RWPE2 (cell line): ENCODE measurements around the gene BAZ1B.

Experiments used
- ATAC-seq: fragments of 200-7000 bp; cut with Tn5 transposase; 3 replicates; pipeline ENCODE4 v1.9.1; 2021; ENCODE audit warnings: low read depth
- DNase-seq: peaks from one replicate; pipeline ENCODE4 v3.0.0-alpha.2; 2020; ENCODE audit warnings: low spot score
- H3K27ac ChIP-seq: fragments of 450-650 bp; 2 replicates; pipeline ENCODE4 v1.5.1; 2017; ENCODE audit warnings: mild to moderate bottlenecking; ENCODE audit not compliant: poor library complexity, severe bottlenecking
- H3K27me3 ChIP-seq: fragments of 250-450 bp; sonication (Bioruptor Pico); 2 replicates; pipeline ENCODE4 v1.5.1; 2021; ENCODE audit warnings: mild to moderate bottlenecking, moderate library complexity; ENCODE audit not compliant: insufficient read depth, poor library complexity, severe bottlenecking
- H3K36me3 ChIP-seq: fragments of 250-450 bp; sonication (Bioruptor Pico); 2 replicates; pipeline ENCODE4 v1.5.1; 2020; ENCODE audit warnings: low read depth, mild to moderate bottlenecking, moderate library complexity
- H3K4me1 ChIP-seq: fragments of 250-450 bp; sonication (Bioruptor Pico); 2 replicates; pipeline ENCODE4 v1.5.1; 2021; ENCODE audit warnings: mild to moderate bottlenecking, moderate library complexity; ENCODE audit not compliant: insufficient read depth, poor library complexity, severe bottlenecking
- H3K4me3 ChIP-seq: fragments of 250-450 bp; sonication (Bioruptor Pico); 2 replicates; pipeline ENCODE4 v1.5.1; 2021; ENCODE audit warnings: mild to moderate bottlenecking, moderate library complexity; ENCODE audit not compliant: severe bottlenecking
- H3K9me3 ChIP-seq: fragments of 250-450 bp; sonication (Bioruptor Pico); 2 replicates; pipeline ENCODE4 v1.5.1; 2021; ENCODE audit warnings: mild to moderate bottlenecking, moderate library complexity; ENCODE audit not compliant: severe bottlenecking
- TF ChIP-seq, protein P1 (sequence below): fragments of 450-650 bp; IDR thresholded peaks from one replicate; pipeline ENCODE4 v1.5.1; 2017; ENCODE audit warnings: mild to moderate bottlenecking, moderate library complexity; ENCODE audit not compliant: poor library complexity, severe bottlenecking

BAZ1B gene, protein sequence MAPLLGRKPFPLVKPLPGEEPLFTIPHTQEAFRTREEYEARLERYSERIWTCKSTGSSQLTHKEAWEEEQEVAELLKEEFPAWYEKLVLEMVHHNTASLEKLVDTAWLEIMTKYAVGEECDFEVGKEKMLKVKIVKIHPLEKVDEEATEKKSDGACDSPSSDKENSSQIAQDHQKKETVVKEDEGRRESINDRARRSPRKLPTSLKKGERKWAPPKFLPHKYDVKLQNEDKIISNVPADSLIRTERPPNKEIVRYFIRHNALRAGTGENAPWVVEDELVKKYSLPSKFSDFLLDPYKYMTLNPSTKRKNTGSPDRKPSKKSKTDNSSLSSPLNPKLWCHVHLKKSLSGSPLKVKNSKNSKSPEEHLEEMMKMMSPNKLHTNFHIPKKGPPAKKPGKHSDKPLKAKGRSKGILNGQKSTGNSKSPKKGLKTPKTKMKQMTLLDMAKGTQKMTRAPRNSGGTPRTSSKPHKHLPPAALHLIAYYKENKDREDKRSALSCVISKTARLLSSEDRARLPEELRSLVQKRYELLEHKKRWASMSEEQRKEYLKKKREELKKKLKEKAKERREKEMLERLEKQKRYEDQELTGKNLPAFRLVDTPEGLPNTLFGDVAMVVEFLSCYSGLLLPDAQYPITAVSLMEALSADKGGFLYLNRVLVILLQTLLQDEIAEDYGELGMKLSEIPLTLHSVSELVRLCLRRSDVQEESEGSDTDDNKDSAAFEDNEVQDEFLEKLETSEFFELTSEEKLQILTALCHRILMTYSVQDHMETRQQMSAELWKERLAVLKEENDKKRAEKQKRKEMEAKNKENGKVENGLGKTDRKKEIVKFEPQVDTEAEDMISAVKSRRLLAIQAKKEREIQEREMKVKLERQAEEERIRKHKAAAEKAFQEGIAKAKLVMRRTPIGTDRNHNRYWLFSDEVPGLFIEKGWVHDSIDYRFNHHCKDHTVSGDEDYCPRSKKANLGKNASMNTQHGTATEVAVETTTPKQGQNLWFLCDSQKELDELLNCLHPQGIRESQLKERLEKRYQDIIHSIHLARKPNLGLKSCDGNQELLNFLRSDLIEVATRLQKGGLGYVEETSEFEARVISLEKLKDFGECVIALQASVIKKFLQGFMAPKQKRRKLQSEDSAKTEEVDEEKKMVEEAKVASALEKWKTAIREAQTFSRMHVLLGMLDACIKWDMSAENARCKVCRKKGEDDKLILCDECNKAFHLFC (N-terminal part only)

DNA sequence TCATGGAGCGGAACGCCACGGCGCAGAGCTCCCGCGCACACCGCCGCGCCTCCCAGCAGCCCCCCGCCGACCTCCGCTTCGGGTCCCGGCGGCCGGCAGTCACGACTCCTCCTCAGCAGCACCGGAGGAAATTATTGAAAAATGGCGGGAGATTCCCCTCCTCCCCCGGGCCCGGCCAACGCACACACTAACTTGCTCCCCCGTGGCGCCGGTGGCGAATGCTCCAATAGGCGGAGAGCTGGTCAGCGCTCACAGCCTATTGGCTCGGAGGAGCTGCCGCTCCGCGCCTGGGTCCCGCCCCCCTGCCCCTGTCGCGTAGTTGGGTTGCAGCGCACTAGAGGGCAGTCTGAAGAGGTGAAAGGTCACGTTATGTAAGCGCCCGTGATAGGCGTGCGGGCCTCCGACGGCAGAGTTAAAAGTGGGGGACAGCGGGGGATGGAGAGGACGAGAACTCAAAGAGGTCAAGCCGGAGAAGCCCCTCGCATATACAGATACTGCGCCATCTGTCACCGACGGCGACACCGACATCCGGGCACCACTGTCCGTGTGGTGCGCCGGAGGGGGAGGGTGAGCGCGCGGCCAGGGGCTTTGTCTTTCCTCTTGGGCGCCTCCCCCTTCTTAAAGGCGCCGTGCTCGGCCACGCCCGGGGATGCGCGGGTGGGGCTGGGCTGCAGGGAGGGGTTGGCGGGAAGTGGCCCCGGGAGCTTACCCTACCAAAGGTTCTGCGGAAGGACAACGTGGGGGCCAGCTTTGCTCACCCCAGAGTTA lies at the start of gene BAZ1B:
BAZ1B (minus strand) TSS at position 189 of the 768 bp plus-strand sequence. CDS start 360 bp downstream, outside the sequence.
- peak; percentile 94 for ATAC-seq
- Histone ChIP-seq H3K4me3 (peak within 1 kb of the TSS; percentile 82), H3K9me3 (no peaks in the 10 kb centered on the region), H3K27ac (peak within 1 kb of the TSS; percentile 70), H3K4me1 (peaks cover 12% of the 10 kb centered on the region), H3K36me3 (peaks cover 36% of the 10 kb centered on the region), H3K27me3 (no peaks in the 10 kb centered on the region)
- TF ChIP-seq, protein P1, sequence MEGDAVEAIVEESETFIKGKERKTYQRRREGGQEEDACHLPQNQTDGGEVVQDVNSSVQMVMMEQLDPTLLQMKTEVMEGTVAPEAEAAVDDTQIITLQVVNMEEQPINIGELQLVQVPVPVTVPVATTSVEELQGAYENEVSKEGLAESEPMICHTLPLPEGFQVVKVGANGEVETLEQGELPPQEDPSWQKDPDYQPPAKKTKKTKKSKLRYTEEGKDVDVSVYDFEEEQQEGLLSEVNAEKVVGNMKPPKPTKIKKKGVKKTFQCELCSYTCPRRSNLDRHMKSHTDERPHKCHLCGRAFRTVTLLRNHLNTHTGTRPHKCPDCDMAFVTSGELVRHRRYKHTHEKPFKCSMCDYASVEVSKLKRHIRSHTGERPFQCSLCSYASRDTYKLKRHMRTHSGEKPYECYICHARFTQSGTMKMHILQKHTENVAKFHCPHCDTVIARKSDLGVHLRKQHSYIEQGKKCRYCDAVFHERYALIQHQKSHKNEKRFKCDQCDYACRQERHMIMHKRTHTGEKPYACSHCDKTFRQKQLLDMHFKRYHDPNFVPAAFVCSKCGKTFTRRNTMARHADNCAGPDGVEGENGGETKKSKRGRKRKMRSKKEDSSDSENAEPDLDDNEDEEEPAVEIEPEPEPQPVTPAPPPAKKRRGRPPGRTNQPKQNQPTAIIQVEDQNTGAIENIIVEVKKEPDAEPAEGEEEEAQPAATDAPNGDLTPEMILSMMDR, result no peak
- DNase-seq, result peak; percentile 98

DNA sequence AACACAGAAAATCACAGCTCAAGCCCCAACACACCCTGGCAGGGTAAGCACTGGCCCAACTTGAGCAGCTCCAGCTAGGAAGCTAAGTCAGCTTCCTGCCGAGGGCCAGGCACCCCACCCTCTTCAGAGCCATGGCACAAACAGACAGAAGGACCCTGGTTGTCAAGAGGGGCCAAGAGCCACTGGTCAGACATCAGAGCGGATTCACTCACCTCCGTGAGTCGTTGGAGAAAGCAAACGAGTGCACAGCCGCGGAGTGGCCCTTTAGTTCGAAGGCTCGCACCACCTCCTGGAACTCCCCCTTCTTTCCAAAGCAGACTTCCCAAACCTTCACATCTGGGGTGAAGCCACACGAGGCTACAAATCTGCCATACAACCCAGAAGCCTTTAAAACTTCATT lies 48.9 kb upstream of the BAZ1B start:
- H3K4me3 ChIP-seq, result no peak overlapping the region
- no peaks in the 10 kb centered on the region for H3K4me1 ChIP-seq
- no peaks in the 10 kb centered on the region for H3K27me3 ChIP-seq
- DNase-seq, result no peak
- TF ChIP-seq, protein P1, result no peak
- peaks cover 56% of the 10 kb centered on the region for H3K36me3 ChIP-seq
- no peak overlapping the region for H3K27ac ChIP-seq
- no peak for ATAC-seq
- no peaks in the 10 kb centered on the region for H3K9me3 ChIP-seq

DNA sequence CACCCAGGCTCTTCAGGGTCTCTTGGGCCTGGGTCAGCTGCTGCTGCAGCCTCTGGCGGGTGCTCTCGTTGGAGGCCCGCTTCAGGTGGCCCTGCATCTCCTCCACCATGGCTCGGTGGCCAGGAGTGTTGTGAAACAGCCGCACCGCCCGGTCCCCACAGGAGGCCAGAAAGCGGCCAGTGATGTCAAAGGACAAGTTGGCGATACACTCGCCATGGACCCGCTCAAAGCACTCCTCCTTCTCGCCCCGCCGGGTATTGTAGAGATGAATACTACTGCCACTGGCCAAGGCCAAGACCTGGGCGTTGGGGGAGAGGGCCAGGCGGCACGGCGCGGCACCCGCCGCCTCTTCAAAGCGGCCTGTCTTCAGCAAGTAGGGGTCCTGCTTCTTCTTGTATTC lies 48.4 kb upstream of the BAZ1B start:
- H3K4me3 ChIP-seq, result no peak overlapping the region
- ATAC-seq, result no peak
- no peaks in the 10 kb centered on the region for H3K27me3 ChIP-seq
- no peaks in the 10 kb centered on the region for H3K9me3 ChIP-seq
- TF ChIP-seq, protein P1, result no peak
- H3K36me3 ChIP-seq, result peaks cover 51% of the 10 kb centered on the region
- no peak overlapping the region for H3K27ac ChIP-seq
- no peaks in the 10 kb centered on the region for H3K4me1 ChIP-seq
- no peak for DNase-seq

DNA sequence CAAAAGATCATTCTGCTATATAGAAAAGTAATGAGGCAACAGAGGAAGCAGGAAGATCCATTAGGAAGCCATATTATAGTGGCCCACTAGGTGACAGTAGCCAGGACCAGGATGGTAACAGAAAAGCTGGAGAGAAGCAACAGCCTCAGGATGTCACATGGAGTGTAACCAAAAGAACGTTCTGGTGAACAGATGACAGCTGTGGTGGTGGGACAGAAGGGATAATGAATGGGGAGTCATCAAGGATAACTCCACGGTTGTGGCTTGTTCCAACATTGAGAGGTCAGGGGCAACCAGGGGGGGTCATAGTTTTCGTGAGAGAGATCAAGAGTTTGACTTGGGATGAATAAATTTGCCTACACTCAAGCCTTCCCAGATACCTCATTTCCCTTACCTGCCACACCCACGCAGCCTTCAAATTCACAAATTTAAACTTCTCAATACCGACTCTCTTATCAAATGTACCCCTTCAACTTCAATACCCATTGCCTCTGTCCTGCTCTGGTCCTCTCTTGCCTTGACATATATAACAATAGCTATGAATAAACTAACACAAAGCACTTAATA lies 47.0 kb upstream of the BAZ1B start:
- DNase-seq, result no peak
- Histone ChIP-seq H3K36me3 (peaks cover 45% of the 10 kb centered on the region), H3K4me1 (no peaks in the 10 kb centered on the region), H3K27me3 (no peaks in the 10 kb centered on the region), H3K4me3 (no peak overlapping the region), H3K9me3 (no peaks in the 10 kb centered on the region), H3K27ac (no peak overlapping the region)
- ATAC-seq, result no peak
- TF ChIP-seq, protein P1, result no peak
